OCI-LY7 (cell line): ENCODE measurements around the gene MAP2K1.

ENCODE experiments used
- EZH2phosphoT487 ChIP-seq: fragments of 200-600 bp; sonication (generic); IDR thresholded peaks from 2 replicates; pipeline ENCODE4 v1.6.1; 2018; ENCODE audit warnings: low read depth, borderline replicate concordance, mild to moderate bottlenecking, mixed run types, antibody characterized with exemption, low read length, moderate library complexity, mixed read lengths
- TF ChIP-seq, protein P1 (sequence below): fragments of 200-600 bp; sonication (generic); conservative IDR thresholded peaks from 2 replicates; pipeline ENCODE4 v1.5.1; 2014; ENCODE audit warnings: mild to moderate bottlenecking, antibody characterized with exemption, low read length, moderate library complexity, mixed read lengths

DNA sequence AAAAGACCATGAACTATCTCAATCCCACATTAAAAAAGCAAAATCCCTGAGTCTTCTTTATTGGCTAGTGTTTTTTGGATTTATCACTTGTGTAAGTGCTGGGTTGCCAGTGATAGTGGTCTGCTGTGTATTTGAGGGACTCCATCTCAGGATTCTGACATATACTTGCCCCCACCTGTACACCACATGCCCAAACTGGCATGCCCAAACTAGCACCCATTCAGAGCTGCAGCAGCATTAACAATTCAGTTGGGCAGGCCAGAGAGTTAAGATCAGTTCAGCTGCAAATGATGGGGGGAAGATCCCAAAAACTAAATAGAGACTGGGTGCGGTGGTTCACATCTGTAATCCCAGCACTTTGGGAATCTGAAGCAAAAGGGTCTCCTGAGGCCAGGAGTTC lies 23.9 kb upstream of the MAP2K1 start:
- TF ChIP-seq, protein P1, sequence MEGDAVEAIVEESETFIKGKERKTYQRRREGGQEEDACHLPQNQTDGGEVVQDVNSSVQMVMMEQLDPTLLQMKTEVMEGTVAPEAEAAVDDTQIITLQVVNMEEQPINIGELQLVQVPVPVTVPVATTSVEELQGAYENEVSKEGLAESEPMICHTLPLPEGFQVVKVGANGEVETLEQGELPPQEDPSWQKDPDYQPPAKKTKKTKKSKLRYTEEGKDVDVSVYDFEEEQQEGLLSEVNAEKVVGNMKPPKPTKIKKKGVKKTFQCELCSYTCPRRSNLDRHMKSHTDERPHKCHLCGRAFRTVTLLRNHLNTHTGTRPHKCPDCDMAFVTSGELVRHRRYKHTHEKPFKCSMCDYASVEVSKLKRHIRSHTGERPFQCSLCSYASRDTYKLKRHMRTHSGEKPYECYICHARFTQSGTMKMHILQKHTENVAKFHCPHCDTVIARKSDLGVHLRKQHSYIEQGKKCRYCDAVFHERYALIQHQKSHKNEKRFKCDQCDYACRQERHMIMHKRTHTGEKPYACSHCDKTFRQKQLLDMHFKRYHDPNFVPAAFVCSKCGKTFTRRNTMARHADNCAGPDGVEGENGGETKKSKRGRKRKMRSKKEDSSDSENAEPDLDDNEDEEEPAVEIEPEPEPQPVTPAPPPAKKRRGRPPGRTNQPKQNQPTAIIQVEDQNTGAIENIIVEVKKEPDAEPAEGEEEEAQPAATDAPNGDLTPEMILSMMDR, result no peak
- TF ChIP-seq EZH2phosphoT487, result no peak
